ENCODE data around the gene ERBIN. TPM values are rescaled to one million over a fixed set of nuclear protein-coding genes. Genes with fewer than 3 reads are reported as not detected.

Gene ERBIN
- total and polyA plus RNA-seq, 2 donors (not counting 1 experiment from before 2014, with no cell fraction given) = 69.1 to 127 TPM

DNA sequence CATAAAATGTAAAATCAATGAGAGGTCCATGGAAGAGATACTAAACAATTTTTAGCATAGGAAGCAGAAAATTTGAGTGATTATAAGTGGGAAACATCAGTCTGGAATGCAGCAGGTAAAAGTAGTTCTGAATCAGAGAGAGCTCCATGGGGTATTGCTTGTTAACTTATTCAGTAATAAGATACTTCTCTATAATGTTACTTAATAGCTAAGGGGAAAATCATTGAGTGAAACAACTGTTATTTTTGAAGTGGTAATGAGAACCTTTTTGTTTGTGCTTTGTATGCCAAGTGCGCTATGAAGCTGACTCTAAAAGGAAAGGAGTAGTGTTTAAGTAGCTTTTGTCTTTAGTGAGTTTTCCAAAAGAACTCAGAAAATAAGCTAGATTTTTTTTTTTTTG is 95.2 kb downstream of the ERBIN start:
- TF ChIP-seq, protein P1, sequence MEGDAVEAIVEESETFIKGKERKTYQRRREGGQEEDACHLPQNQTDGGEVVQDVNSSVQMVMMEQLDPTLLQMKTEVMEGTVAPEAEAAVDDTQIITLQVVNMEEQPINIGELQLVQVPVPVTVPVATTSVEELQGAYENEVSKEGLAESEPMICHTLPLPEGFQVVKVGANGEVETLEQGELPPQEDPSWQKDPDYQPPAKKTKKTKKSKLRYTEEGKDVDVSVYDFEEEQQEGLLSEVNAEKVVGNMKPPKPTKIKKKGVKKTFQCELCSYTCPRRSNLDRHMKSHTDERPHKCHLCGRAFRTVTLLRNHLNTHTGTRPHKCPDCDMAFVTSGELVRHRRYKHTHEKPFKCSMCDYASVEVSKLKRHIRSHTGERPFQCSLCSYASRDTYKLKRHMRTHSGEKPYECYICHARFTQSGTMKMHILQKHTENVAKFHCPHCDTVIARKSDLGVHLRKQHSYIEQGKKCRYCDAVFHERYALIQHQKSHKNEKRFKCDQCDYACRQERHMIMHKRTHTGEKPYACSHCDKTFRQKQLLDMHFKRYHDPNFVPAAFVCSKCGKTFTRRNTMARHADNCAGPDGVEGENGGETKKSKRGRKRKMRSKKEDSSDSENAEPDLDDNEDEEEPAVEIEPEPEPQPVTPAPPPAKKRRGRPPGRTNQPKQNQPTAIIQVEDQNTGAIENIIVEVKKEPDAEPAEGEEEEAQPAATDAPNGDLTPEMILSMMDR (conservative IDR thresholded peaks at IDR 0.05 in 1 of 2, IDR thresholded peaks at IDR 0.05 in 1 of 2; ENCODE audit: low read depth in 1 of 2, low read length in 2 of 2) = no peak
- TF ChIP-seq EZH2 (IDR thresholded peaks at IDR 0.05; ENCODE audit: low read length, missing control alignments) = no peak
- Histone ChIP-seq H3K79me2 (ENCODE audit: control insufficient read depth, insufficient read depth, low read length) (peaks cover 9% of the 10 kb centered on the region), H3K4me2 (ENCODE audit: extremely low read depth, insufficient read depth, low read length) (no peak overlapping the region), H3K9ac (ENCODE audit: insufficient read depth, low read length) (no peak overlapping the region), H3K4me1 (ENCODE audit: control insufficient read depth, extremely low read depth, insufficient read depth, low read length) (no peaks in the 10 kb centered on the region), H3K27me3 (ENCODE audit: control insufficient read depth, insufficient read depth, low read length) (no peaks in the 10 kb centered on the region), H3K27ac (ENCODE audit: insufficient read depth, low read length) (no peak overlapping the region), H4K20me1 (ENCODE audit: control insufficient read depth, extremely low read depth, insufficient read depth, low read length) (no peaks in the 10 kb centered on the region), H2AFZ (ENCODE audit: low read length) (no peak overlapping the region), H3K36me3 (ENCODE audit: control insufficient read depth, insufficient read depth, low read length) (no peaks in the 10 kb centered on the region), H3K9me3 (ENCODE audit: control insufficient read depth, insufficient read depth, low read depth, low read length) (no peaks in the 10 kb centered on the region), H3K4me3 (replicated peaks in 1 of 4; ENCODE audit: control extremely low read depth in 1 of 4, insufficient read depth in 1 of 4, low read depth in 3 of 4, low read length in 4 of 4) (no peak overlapping the region)
- DNase-seq (ENCODE audit: low read depth in 2 of 2) = no peak

DNA sequence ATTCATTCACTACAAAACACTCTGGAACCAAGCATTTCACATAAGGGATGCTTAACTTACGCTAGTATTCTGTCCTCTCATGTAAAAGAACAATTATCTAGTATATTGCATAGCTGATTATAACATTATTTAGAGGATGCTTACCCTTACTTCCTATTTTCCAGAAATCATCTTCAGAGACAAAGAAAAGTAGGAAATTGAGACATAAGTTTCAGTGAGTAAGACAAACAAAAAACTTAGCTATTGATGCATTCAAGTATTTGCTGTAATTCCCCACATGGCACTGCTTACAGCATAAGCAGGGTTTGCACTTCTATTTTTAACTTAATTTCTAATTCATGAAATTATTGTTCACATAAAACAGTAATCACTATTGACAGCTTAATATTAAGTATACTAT is 112.9 kb downstream of the ERBIN start:
- H3K36me3 ChIP-seq (ENCODE audit: control insufficient read depth, insufficient read depth, low read length) = peaks cover 2% of the 10 kb centered on the region
- no peaks in the 10 kb centered on the region for H3K79me2 ChIP-seq (ENCODE audit: control insufficient read depth, insufficient read depth, low read length)
- H3K4me2 ChIP-seq (ENCODE audit: extremely low read depth, insufficient read depth, low read length) = no peak overlapping the region

DNA sequence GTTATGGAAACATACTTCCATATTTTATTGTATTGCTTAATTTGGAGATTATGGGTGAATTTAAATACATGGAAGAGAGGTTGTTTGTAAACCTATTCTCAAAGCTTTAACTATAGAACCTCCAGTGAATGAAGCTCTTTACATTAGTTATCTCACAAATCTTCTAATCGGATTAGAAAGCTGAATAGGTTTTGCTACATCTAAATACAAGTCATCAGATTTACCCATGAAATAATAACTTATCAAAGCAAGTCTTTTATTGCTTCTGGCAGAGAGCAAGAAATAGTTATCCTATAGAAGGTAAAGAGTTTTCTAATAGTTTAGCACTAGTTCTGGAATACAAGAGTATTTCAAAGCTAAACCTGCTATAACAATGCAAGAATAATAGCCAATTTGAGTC is 113.3 kb downstream of the ERBIN start:
- no peaks in the 10 kb centered on the region for H3K27me3 ChIP-seq (ENCODE audit: control insufficient read depth, insufficient read depth, low read length)
- H3K27ac ChIP-seq (ENCODE audit: insufficient read depth, low read length) = no peak overlapping the region
- no peak for TF ChIP-seq EZH2 (IDR thresholded peaks at IDR 0.05; ENCODE audit: low read length, missing control alignments)
- TF ChIP-seq, protein P1 (conservative IDR thresholded peaks at IDR 0.05 in 1 of 2, IDR thresholded peaks at IDR 0.05 in 1 of 2; ENCODE audit: low read depth in 1 of 2, low read length in 2 of 2) = no peak
- no peak overlapping the region for H3K9ac ChIP-seq (ENCODE audit: insufficient read depth, low read length)
- no peak for DNase-seq (ENCODE audit: low read depth in 2 of 2)
- H4K20me1 ChIP-seq (ENCODE audit: control insufficient read depth, extremely low read depth, insufficient read depth, low read length) = no peaks in the 10 kb centered on the region
- no peak overlapping the region for H3K4me2 ChIP-seq (ENCODE audit: extremely low read depth, insufficient read depth, low read length)
- no peaks in the 10 kb centered on the region for H3K79me2 ChIP-seq (ENCODE audit: control insufficient read depth, insufficient read depth, low read length)
- no peak overlapping the region for H3K4me3 ChIP-seq (replicated peaks in 1 of 4; ENCODE audit: control extremely low read depth in 1 of 4, insufficient read depth in 1 of 4, low read depth in 3 of 4, low read length in 4 of 4)
- H2AFZ ChIP-seq (ENCODE audit: low read length) = no peak overlapping the region
- H3K36me3 ChIP-seq (ENCODE audit: control insufficient read depth, insufficient read depth, low read length) = peaks cover 2% of the 10 kb centered on the region
- peaks cover 2% of the 10 kb centered on the region for H3K4me1 ChIP-seq (ENCODE audit: control insufficient read depth, extremely low read depth, insufficient read depth, low read length)
- H3K9me3 ChIP-seq (ENCODE audit: control insufficient read depth, insufficient read depth, low read depth, low read length) = no peaks in the 10 kb centered on the region

More for the DNA sequence above, 112.9 kb downstream of the ERBIN start:
- Histone ChIP-seq H4K20me1 (ENCODE audit: control insufficient read depth, extremely low read depth, insufficient read depth, low read length) (no peaks in the 10 kb centered on the region), H3K4me1 (ENCODE audit: control insufficient read depth, extremely low read depth, insufficient read depth, low read length) (peaks cover 2% of the 10 kb centered on the region), H3K27ac (ENCODE audit: insufficient read depth, low read length) (no peak overlapping the region), H2AFZ (ENCODE audit: low read length) (no peak overlapping the region), H3K27me3 (ENCODE audit: control insufficient read depth, insufficient read depth, low read length) (no peaks in the 10 kb centered on the region), H3K9me3 (ENCODE audit: control insufficient read depth, insufficient read depth, low read depth, low read length) (no peaks in the 10 kb centered on the region), H3K9ac (ENCODE audit: insufficient read depth, low read length) (no peak overlapping the region), H3K4me3 (replicated peaks in 1 of 4; ENCODE audit: control extremely low read depth in 1 of 4, insufficient read depth in 1 of 4, low read depth in 3 of 4, low read length in 4 of 4) (no peak overlapping the region)
- no peak for TF ChIP-seq EZH2 (IDR thresholded peaks at IDR 0.05; ENCODE audit: low read length, missing control alignments)
- TF ChIP-seq, protein P1 (conservative IDR thresholded peaks at IDR 0.05 in 1 of 2, IDR thresholded peaks at IDR 0.05 in 1 of 2; ENCODE audit: low read depth in 1 of 2, low read length in 2 of 2) = no peak
- no peak for DNase-seq (ENCODE audit: low read depth in 2 of 2)

All from fibroblast of lung (primary cell).